Activated CD8-positive, alpha-beta T cell treated with anti-CD3 and anti-CD28 coated beads for 36 hours (primary cell): ENCODE measurements around the gene LMNTD2. TPM values are rescaled to one million over a fixed set of nuclear protein-coding genes. Genes with fewer than 3 reads are reported as not detected.

ENCODE experiments used
- ATAC-seq: fragments of 200-7000 bp; cut with Tn5 transposase; one replicate; pipeline ENCODE4 v1.10.0; 2021; ENCODE audit warnings: mild to moderate bottlenecking, moderate library complexity
- CTCF ChIA-PET: fragments of 350-600 bp; sonication (Branson Sonifier 250); formaldehyde crosslinking; loops from one replicate; lab custom pipeline; 2021; ENCODE audit warnings: antibody characterized with exemption; lab: Charles Lee
- POLR2A ChIA-PET: fragments of 350-600 bp; sonication (Branson Sonifier 250); formaldehyde crosslinking; loops from one replicate; lab custom pipeline; 2021; ENCODE audit warnings: antibody characterized with exemption; lab: Charles Lee
- DNase-seq: peaks from one replicate; pipeline ENCODE4 v3.0.0-alpha.2; 2020
- H3K27ac Mint-ChIP-seq: one replicate; pipeline ENCODE4 v1.8.0; 2021; ENCODE audit warnings: mild to moderate bottlenecking, mixed read lengths
- H3K27me3 Mint-ChIP-seq: one replicate; pipeline ENCODE4 v1.8.0; 2021; ENCODE audit warnings: mixed read lengths
- H3K36me3 Mint-ChIP-seq: one replicate; pipeline ENCODE4 v1.8.0; 2021; ENCODE audit warnings: low read depth, mixed read lengths
- H3K4me1 Mint-ChIP-seq: one replicate; pipeline ENCODE4 v1.8.0; 2021; ENCODE audit warnings: low read depth, mixed read lengths
- H3K4me3 Mint-ChIP-seq: one replicate; pipeline ENCODE4 v1.8.0; 2021; ENCODE audit warnings: mild to moderate bottlenecking, moderate library complexity, mixed read lengths
- H3K9me3 Mint-ChIP-seq: one replicate; pipeline ENCODE4 v1.8.0; 2021; ENCODE audit warnings: mixed read lengths
- intact Hi-C: fragments of 100-400 bp; cut with micrococcal nuclease; formaldehyde crosslinking; loops from one replicate; pipeline ENCODE4 v1.10.0; 2022
- total RNA-seq, 2 experiments: library from RNA; stranded (reverse); gene quantifications; one replicate each; pipeline ENCODE4 v1.2.3, GENCODE V29; 2021
- TF ChIP-seq, protein P1 (sequence below): fragments of 200-600 bp; IDR thresholded peaks from one replicate; pipeline ENCODE4 v1.8.0; 2022; ENCODE audit warnings: antibody characterized with exemption, mild to moderate bottlenecking

Gene LMNTD2
- total RNA-seq, 2 experiments from 2014 or later: 0.88 to 1.3 TPM

DNA sequence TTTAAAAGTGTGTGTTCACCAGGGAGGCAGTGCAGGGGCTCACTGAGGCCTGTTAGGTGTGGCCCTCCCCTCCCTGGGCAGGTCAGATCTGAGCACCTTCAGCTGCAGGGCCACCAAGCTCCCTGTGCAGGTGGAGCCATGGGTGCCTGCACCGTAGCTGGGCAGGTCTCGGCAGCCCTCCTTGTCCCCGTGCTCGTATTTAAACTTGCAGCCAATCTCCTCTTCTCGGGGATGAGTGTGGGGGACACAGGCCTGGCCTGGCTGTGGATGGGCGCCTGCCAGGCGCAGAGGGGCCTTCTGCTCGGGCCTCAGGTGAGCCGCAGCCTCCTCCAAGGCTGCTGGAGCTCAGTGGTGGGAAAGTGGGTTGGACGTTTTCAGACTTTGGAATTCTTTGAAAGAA is 34.9 kb upstream of the LMNTD2 start:
- Mint-ChIP-seq H3K27ac (no peak overlapping the region), H3K4me1 (peaks cover 12% of the 10 kb centered on the region), H3K9me3 (no peaks in the 10 kb centered on the region), H3K4me3 (no peak overlapping the region), H3K36me3 (peaks cover 44% of the 10 kb centered on the region), H3K27me3 (no peaks in the 10 kb centered on the region)
- ATAC-seq: no peak
- TF ChIP-seq, protein P1, sequence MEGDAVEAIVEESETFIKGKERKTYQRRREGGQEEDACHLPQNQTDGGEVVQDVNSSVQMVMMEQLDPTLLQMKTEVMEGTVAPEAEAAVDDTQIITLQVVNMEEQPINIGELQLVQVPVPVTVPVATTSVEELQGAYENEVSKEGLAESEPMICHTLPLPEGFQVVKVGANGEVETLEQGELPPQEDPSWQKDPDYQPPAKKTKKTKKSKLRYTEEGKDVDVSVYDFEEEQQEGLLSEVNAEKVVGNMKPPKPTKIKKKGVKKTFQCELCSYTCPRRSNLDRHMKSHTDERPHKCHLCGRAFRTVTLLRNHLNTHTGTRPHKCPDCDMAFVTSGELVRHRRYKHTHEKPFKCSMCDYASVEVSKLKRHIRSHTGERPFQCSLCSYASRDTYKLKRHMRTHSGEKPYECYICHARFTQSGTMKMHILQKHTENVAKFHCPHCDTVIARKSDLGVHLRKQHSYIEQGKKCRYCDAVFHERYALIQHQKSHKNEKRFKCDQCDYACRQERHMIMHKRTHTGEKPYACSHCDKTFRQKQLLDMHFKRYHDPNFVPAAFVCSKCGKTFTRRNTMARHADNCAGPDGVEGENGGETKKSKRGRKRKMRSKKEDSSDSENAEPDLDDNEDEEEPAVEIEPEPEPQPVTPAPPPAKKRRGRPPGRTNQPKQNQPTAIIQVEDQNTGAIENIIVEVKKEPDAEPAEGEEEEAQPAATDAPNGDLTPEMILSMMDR: no peak
- intact Hi-C loops: no loop called here
- ChIA-PET CTCF (interaction anchor here (1.2 to 1.5 kb wide), 2 partner anchors 10 to 18 kb away, joined by 3 read pairs; no protein-coding TSS in a partner anchor), POLR2A (interaction anchor here (1.4 kb wide), 1 partner anchor 20 kb away, joined by 6 read pairs; the partner anchor contains the start of gene IRF7)
- DNase-seq: no peak

DNA sequence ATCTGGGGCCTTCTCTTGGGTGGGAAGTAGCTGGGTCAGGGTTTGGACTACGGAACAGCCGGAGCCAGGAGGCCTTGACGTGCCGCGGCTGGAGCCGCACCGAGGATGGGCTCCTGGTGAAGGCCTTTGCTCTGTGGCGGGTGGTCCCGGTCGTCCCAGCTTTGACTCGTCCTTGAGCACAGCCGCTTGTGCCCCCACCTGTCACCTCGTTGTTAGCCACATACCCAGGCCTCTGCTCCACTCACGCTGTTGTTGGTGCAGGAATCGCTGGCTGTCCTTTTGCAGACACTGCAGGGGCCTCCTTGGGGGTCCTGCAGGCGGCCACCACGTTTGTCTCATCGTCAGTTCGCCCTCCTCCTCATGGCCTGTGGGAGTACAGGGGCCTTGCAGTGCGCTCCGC is 32.8 kb upstream of the LMNTD2 start:
- Mint-ChIP-seq H3K27me3 (no peaks in the 10 kb centered on the region), H3K36me3 (peaks cover 46% of the 10 kb centered on the region), H3K27ac (no peak overlapping the region), H3K4me1 (peaks cover 20% of the 10 kb centered on the region), H3K4me3 (no peak overlapping the region), H3K9me3 (no peaks in the 10 kb centered on the region)
- CTCF ChIA-PET: no interaction called here
- intact Hi-C loops: no loop called here
- no peak for DNase-seq
- POLR2A ChIA-PET: interaction anchor here (1.0 kb wide), 1 partner anchor 43 kb away, joined by 3 read pairs; no protein-coding TSS in a partner anchor
- ATAC-seq: no peak
- TF ChIP-seq, protein P1: no peak

DNA sequence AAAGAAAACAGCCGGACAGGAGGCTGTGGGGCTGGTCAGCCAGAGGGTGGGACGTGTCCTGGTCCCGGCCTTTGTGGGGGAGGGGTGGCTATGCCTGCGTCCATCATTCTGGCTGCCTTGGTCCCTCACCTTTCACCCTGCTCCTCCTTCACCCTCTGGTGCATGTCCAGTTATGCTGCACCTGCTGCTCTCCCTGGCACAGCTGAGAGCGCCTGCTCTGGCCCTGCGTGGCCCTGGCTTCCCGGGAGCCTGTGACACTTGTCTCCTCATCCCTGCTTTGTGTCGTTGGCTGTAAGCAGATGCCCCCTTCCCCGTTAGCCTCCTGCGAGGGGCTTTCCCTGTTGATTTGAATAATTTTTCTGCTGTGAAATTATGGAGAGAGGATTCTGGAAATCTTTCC is 32.4 kb upstream of the LMNTD2 start:
- no peaks in the 10 kb centered on the region for H3K27me3 Mint-ChIP-seq
- intact Hi-C loops: no loop called here
- H3K9me3 Mint-ChIP-seq: no peaks in the 10 kb centered on the region
- H3K4me3 Mint-ChIP-seq: no peak overlapping the region
- TF ChIP-seq, protein P1: no peak
- POLR2A ChIA-PET: interaction anchor here (1.0 kb wide), 1 partner anchor 42 kb away, joined by 3 read pairs; no protein-coding TSS in a partner anchor
- peaks cover 46% of the 10 kb centered on the region for H3K36me3 Mint-ChIP-seq
- ATAC-seq (no peak), DNase-seq (no peak)
- no peak overlapping the region for H3K27ac Mint-ChIP-seq
- H3K4me1 Mint-ChIP-seq: peaks cover 22% of the 10 kb centered on the region
- CTCF ChIA-PET: no interaction called here

DNA sequence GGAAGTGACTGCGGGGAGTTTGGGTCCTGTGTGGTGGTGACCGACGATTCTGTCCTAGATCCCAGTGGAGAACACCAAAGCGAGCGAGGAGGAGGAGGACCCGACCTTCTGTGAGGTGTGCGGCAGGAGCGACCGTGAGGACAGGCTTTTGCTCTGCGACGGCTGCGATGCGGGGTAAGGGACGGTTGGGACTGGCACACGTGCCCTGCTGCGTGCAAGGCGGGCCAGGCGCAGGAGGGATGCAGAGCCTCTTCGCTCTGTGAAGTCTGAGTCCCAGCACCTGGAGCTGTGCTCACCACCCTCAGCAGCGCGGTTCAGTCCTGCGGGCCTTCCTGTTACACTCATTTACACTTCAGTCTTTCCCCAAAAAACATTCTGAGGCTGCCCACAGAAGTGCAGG is 32.0 kb upstream of the LMNTD2 start:
- Mint-ChIP-seq H3K27ac (no peak overlapping the region), H3K27me3 (no peaks in the 10 kb centered on the region), H3K36me3 (peaks cover 46% of the 10 kb centered on the region), H3K4me1 (peaks cover 27% of the 10 kb centered on the region), H3K4me3 (no peak overlapping the region), H3K9me3 (no peaks in the 10 kb centered on the region)
- POLR2A ChIA-PET: interaction anchor here (1.0 kb wide), 1 partner anchor 42 kb away, joined by 3 read pairs; no protein-coding TSS in a partner anchor
- no peak for DNase-seq
- TF ChIP-seq, protein P1: no peak
- ATAC-seq: no peak
- CTCF ChIA-PET: no interaction called here
- intact Hi-C loops: no loop called here

DNA sequence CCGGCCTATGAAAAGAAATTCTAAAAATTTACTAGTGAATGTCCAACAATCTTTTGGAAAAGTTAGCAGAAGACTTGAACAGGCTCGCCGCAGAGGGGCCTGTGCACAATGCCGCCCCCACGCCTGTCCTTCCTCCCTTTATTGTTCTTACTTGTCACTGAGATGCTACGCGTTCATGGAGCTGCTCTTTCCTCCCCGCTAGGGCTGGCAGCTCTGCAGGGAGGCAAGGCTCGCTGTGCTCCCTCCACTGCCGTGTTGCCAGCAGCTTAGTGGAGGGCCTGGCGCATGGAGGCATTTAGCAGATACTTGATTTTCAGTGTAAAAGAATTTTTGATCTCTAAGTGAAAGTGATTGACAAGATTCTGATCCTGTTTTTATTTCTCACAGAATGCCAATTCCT is 30.5 kb upstream of the LMNTD2 start:
- intact Hi-C loops: no loop called here
- TF ChIP-seq, protein P1: no peak
- DNase-seq: no peak
- Mint-ChIP-seq H3K27ac (no peak overlapping the region), H3K36me3 (peaks cover 50% of the 10 kb centered on the region), H3K9me3 (no peaks in the 10 kb centered on the region), H3K4me1 (peaks cover 33% of the 10 kb centered on the region), H3K27me3 (no peaks in the 10 kb centered on the region), H3K4me3 (no peak overlapping the region)
- POLR2A ChIA-PET: no interaction called here
- no peak for ATAC-seq
- CTCF ChIA-PET: no interaction called here
